HCT116 (cell line): ENCODE measurements around the gene PC. TPM values are rescaled to one million over a fixed set of nuclear protein-coding genes. Genes with fewer than 3 reads are reported as not detected.

Experiments
- ATAC-seq: fragments of 200-7000 bp; cut with Tn5 transposase; 2 replicates; pipeline ENCODE4 v1.9.1; 2020; ENCODE audit warnings: mild to moderate bottlenecking, moderate library complexity
- BruUV-seq: library from RNA; stranded (reverse); fragments of 400-500 nt; replicated peaks from 2 replicates; lab custom pipeline; 2021; lab: Mats Ljungman, UMichigan
- CTCF ChIA-PET: fragments of 300-600 bp; sonication (Branson Sonifier 250); formaldehyde crosslinking; loops from one replicate; lab custom pipeline; 2021; ENCODE audit warnings: antibody characterized with exemption; lab: Charles Lee
- POLR2A ChIA-PET: fragments of 300-600, 350-600 bp; sonication (Branson Sonifier 250); formaldehyde crosslinking; loops from one replicate; lab custom pipeline; 2021; ENCODE audit warnings: antibody characterized with exemption; lab: Charles Lee
- RAD21 ChIA-PET, 2 experiments: fragments of 300-600 bp; sonication (Branson Sonifier 250); formaldehyde crosslinking; loops; one replicate each; lab custom pipeline; 2023; ENCODE audit warnings: low total read pairs in 2 of 2; ENCODE audit not compliant: uncharacterized antibody in 2 of 2, unreplicated experiment in 2 of 2, low non-redundant PET in 1 of 2; lab: Charles Lee
- DNase-seq: peaks from one replicate; pipeline ENCODE4 v3.0.0-alpha.2; 2010; ENCODE audit warnings: low read depth, low spot score
- H2AFZ ChIP-seq: fragments of 200-600 bp; shearing (Covaris generic), sonication (generic); 2 replicates; pipeline ENCODE4 v1.6.1; 2017; ENCODE audit warnings: low read depth, mixed run types, mixed read lengths, antibody characterized with exemption, low read length; ENCODE audit not compliant: poor library complexity, severe bottlenecking
- H3K27ac ChIP-seq: 2 replicates; pipeline ENCODE4 v1.5.1; 2012; ENCODE audit warnings: low read depth, low read length
- H3K27me3 ChIP-seq: fragments of 200-600 bp; sonication (generic); 2 replicates; pipeline ENCODE4 v1.6.1; 2016; ENCODE audit warnings: mixed run types, low read length, mixed read lengths; ENCODE audit not compliant: insufficient read depth
- H3K36me3 ChIP-seq, 2 experiments: fragments of 200-500 bp in 1 of 2; fragments of 200-600 bp in 1 of 2; sonication (Bioruptor generic) in 1 of 2; sonication (generic) in 1 of 2; 2 replicates each; pipeline versions ENCODE4 v1.5.1 to v1.6.1; 2014 to 2016; ENCODE audit warnings: low read length in 2 of 2, inconsistent platforms in 1 of 2, mixed read lengths in 1 of 2, mixed run types in 1 of 2; ENCODE audit not compliant: insufficient read depth in 2 of 2, control insufficient read depth in 1 of 2
- H3K4me1 ChIP-seq, 2 experiments: fragments of 200-600 bp in 1 of 2; sonication (generic) in 1 of 2; 2 replicates each; pipeline versions ENCODE4 v1.5.1 to v1.6.1; 2012 to 2017; ENCODE audit warnings: low read length in 2 of 2, inconsistent platforms in 1 of 2, mild to moderate bottlenecking in 1 of 2, mixed read lengths in 1 of 2, mixed run types in 1 of 2, moderate library complexity in 1 of 2; ENCODE audit not compliant: insufficient read depth in 2 of 2, control insufficient read depth in 1 of 2
- H3K4me2 ChIP-seq: fragments of 200-600 bp; sonication (generic); 2 replicates; pipeline ENCODE4 v1.6.1; 2017; ENCODE audit warnings: mixed run types, low read length, mixed read lengths
- H3K4me3 ChIP-seq, 2 experiments: fragments of 200-600 bp in 1 of 2; sonication (generic) in 1 of 2; replicated peaks in 1 of 2; 2 replicates each; pipeline ENCODE4 v1.5.1; 2011 to 2016; ENCODE audit warnings: low read length in 2 of 2, control low read depth in 1 of 2, low read depth in 1 of 2, mild to moderate bottlenecking in 1 of 2, mixed read lengths in 1 of 2, mixed run types in 1 of 2
- H3K79me2 ChIP-seq: fragments of 200-600 bp; sonication (generic); 2 replicates; pipeline ENCODE4 v1.6.1; 2017; ENCODE audit warnings: mild to moderate bottlenecking, mixed run types, low read length, moderate library complexity, mixed read lengths; ENCODE audit not compliant: insufficient read depth
- H3K9ac ChIP-seq: fragments of 200-600 bp; sonication (generic); 2 replicates; pipeline ENCODE4 v1.6.1; 2016; ENCODE audit warnings: low read length, mixed read lengths
- H3K9me2 ChIP-seq: fragments of 200-600 bp; sonication (generic), shearing (Covaris generic); 2 replicates; pipeline ENCODE4 v1.6.1; 2017; ENCODE audit warnings: mixed run types, mild to moderate bottlenecking, moderate library complexity; ENCODE audit not compliant: insufficient read depth
- H3K9me3 ChIP-seq, 2 experiments: fragments of 200-500 bp in 1 of 2; fragments of 200-600 bp in 1 of 2; sonication (Bioruptor generic) in 1 of 2; sonication (generic) in 1 of 2; 2 replicates each; pipeline ENCODE4 v1.6.1; 2014 to 2017; ENCODE audit warnings: low read length in 2 of 2, mixed read lengths in 2 of 2, inconsistent platforms in 1 of 2, low read depth in 1 of 2, mild to moderate bottlenecking in 1 of 2, mixed run types in 1 of 2, moderate library complexity in 1 of 2; ENCODE audit not compliant: control insufficient read depth in 1 of 2, insufficient read depth in 1 of 2
- H4K20me1 ChIP-seq: fragments of 200-600 bp; sonication (generic), shearing (Covaris generic); 2 replicates; pipeline ENCODE4 v1.6.1; 2017; ENCODE audit warnings: mixed run types, mild to moderate bottlenecking, moderate library complexity; ENCODE audit not compliant: insufficient read depth
- ATF3 ChIP-seq: IDR thresholded peaks from 2 replicates; pipeline ENCODE4 v1.6.1; 2012
- CBX3 ChIP-seq: IDR thresholded peaks from 2 replicates; pipeline ENCODE4 v1.6.1; 2012; ENCODE audit warnings: low read depth
- CEBPB ChIP-seq: IDR thresholded peaks from 2 replicates; pipeline ENCODE4 v1.6.1; 2012; ENCODE audit warnings: low read depth
- ELF1 ChIP-seq: IDR thresholded peaks from 2 replicates; pipeline ENCODE4 v1.6.1; 2012; ENCODE audit warnings: low read depth, borderline replicate concordance
- JUND ChIP-seq: IDR thresholded peaks from 2 replicates; pipeline ENCODE4 v1.6.1; 2012
- MAX ChIP-seq: IDR thresholded peaks from 2 replicates; pipeline ENCODE4 v1.6.1; 2012
- POLR2A ChIP-seq: IDR thresholded peaks from 2 replicates; pipeline ENCODE4 v1.7.0; 2011; ENCODE audit warnings: borderline replicate concordance; ENCODE audit not compliant: insufficient read depth, insufficient read length; ENCODE audit errors: extremely low read depth
- POLR2AphosphoS5 ChIP-seq: IDR thresholded peaks from 2 replicates; pipeline ENCODE4 v1.6.1; 2011; ENCODE audit warnings: mild to moderate bottlenecking, low read depth, low read length, moderate library complexity
- SIN3A ChIP-seq: IDR thresholded peaks from 2 replicates; pipeline ENCODE4 v1.6.1; 2012; ENCODE audit warnings: low read depth
- SP1 ChIP-seq: IDR thresholded peaks from 2 replicates; pipeline ENCODE4 v1.6.1; 2012; ENCODE audit warnings: low read depth
- SRF ChIP-seq: IDR thresholded peaks from 2 replicates; pipeline ENCODE4 v1.6.1; 2012; ENCODE audit warnings: low read depth
- TCF7L2 ChIP-seq: IDR thresholded peaks from 2 replicates; pipeline ENCODE4 v1.7.0; 2011; ENCODE audit warnings: borderline replicate concordance, inconsistent platforms; ENCODE audit not compliant: insufficient read depth, insufficient read length; ENCODE audit errors: extremely low read depth
- YY1 ChIP-seq: IDR thresholded peaks from 2 replicates; pipeline ENCODE4 v1.6.1; 2011; ENCODE audit warnings: low read length, low read depth, moderate library complexity, mild to moderate bottlenecking; ENCODE audit not compliant: insufficient replicate concordance; ENCODE audit errors: extremely low read depth
- ZBTB33 ChIP-seq: IDR thresholded peaks from 2 replicates; pipeline ENCODE4 v1.6.1; 2011; ENCODE audit warnings: mild to moderate bottlenecking, low read length, moderate library complexity; ENCODE audit not compliant: insufficient replicate concordance; ENCODE audit errors: extremely low read depth
- ZFX ChIP-seq: fragments of 450-650 bp; IDR thresholded peaks from 2 replicates; pipeline ENCODE4 v1.6.1; 2017
- ZNF274 ChIP-seq: fragments of 200-500 bp; sonication (Bioruptor generic); IDR thresholded peaks from 2 replicates; pipeline ENCODE4 v1.6.1; 2014; ENCODE audit warnings: mild to moderate bottlenecking, low read depth, low read length, inconsistent platforms
- intact Hi-C: fragments of 100-400 bp; cut with micrococcal nuclease; formaldehyde crosslinking; loops from 2 replicates; pipeline ENCODE4 v1.10.0; 2022
- total RNA-seq: library from RNA; stranded (reverse); gene quantifications from one replicate; pipeline ENCODE4 v1.2.1, GENCODE V29; 2021; ENCODE audit not compliant: unreplicated experiment

Gene PC
- total RNA-seq, 1 experiment from 2014 or later, result 24.1 TPM

- Histone ChIP-seq H3K27ac (no peak overlapping the region), H3K4me3 (no peak overlapping the region), H4K20me1 (no peaks in the 10 kb centered on the region), H3K79me2 (no peaks in the 10 kb centered on the region), H2AFZ (no peak overlapping the region), H3K9ac (no peak overlapping the region), H3K27me3 (no peaks in the 10 kb centered on the region), H3K4me2 (no peak overlapping the region), H3K36me3 (no peaks in the 10 kb centered on the region), H3K9me3 (no peaks in the 10 kb centered on the region), H3K4me1 (peaks cover 0 to 7% of the 10 kb centered on the region in 2 experiments; a peak in 2 of 4 replicates), H3K9me2 (no peaks in the 10 kb centered on the region)
- no peak for DNase-seq
- no peak for TF ChIP-seq ZFX
- no peak; the same call in 1 of the 2 replicates for ATAC-seq
- intact Hi-C loops, result no loop called here
- ChIA-PET POLR2A (no interaction called here), RAD21 (interaction anchor here in 1 of 2 experiments (0.5 kb wide), 1 partner anchor 71 kb away, joined by 3 read pairs; no protein-coding TSS in a partner anchor), CTCF (interaction anchor here (1.0 kb wide), 1 partner anchor 16 kb away, joined by 3 read pairs; no protein-coding TSS in a partner anchor)
- BruUV-seq, result no TSS peak
Measured at GRCh38 chr11:66818231-66818955, 139.8 kb downstream of the PC start.

GRCh38 chr11:66815646-66816045, 142.5 kb downstream of the PC start:
- no peak for ATAC-seq
- Histone ChIP-seq H4K20me1 (no peaks in the 10 kb centered on the region), H3K36me3 (no peaks in the 10 kb centered on the region), H3K79me2 (no peaks in the 10 kb centered on the region), H3K9me2 (no peaks in the 10 kb centered on the region), H2AFZ (no peak overlapping the region), H3K4me3 (no peak overlapping the region), H3K4me2 (0 out of 2 replicates have a peak overlapping the region, but pooled peaks have one; percentile 4), H3K9ac (no peak overlapping the region), H3K4me1 (peaks cover 0 to 7% of the 10 kb centered on the region in 2 experiments; a peak in 2 of 4 replicates), H3K27me3 (no peaks in the 10 kb centered on the region), H3K9me3 (no peaks in the 10 kb centered on the region), H3K27ac (no peak overlapping the region)
- intact Hi-C loops, result no loop called here
- CTCF ChIA-PET, result no interaction called here
- no peak for DNase-seq
- RAD21 ChIA-PET, result no interaction called here
- BruUV-seq, result no TSS peak
- POLR2A ChIA-PET, result interaction anchor here (0.6 kb wide), 1 partner anchor 40 kb away, joined by 3 read pairs; no protein-coding TSS in a partner anchor
- TF ChIP-seq CBX3 (no peak), ZNF274 (no peak), ZFX (no peak), POLR2A (no peak), CEBPB (no peak), SP1 (no peak), JUND (no peak), SIN3A (no peak), TCF7L2 (no peak), ATF3 (no peak), MAX (no peak), ZBTB33 (no peak), YY1 (no peak), SRF (no peak), ELF1 (no peak), POLR2AphosphoS5 (no peak)
